H9 (cell line): ENCODE results near the gene GPR153. TPM values are rescaled to one million over a fixed set of nuclear protein-coding genes. Genes with fewer than 3 reads are reported as not detected.

Experiments
- DNase-seq: peaks from one replicate; pipeline ENCODE4 v3.0.0-alpha.2; 2017
- H2AFZ ChIP-seq: one replicate; pipeline ENCODE4 v1.6.1; 2013; ENCODE audit warnings: mild to moderate bottlenecking, low read length, control low read depth, moderate library complexity
- H2AK5ac ChIP-seq: 2 replicates; pipeline ENCODE4 v1.6.1; 2013; ENCODE audit warnings: low read length, control low read depth, mixed read lengths; ENCODE audit not compliant: insufficient read length
- H2BK120ac ChIP-seq: one replicate; pipeline ENCODE4 v1.6.1; 2013; ENCODE audit warnings: low read depth, mild to moderate bottlenecking, low read length, control low read depth, inconsistent platforms; ENCODE audit not compliant: poor library complexity, severe bottlenecking
- H2BK12ac ChIP-seq: 2 replicates; pipeline ENCODE4 v1.6.1; 2013; ENCODE audit warnings: low read length, control low read depth, mixed read lengths, low read depth; ENCODE audit not compliant: insufficient read length
- H2BK15ac ChIP-seq: 2 replicates; pipeline ENCODE4 v1.6.1; 2013; ENCODE audit warnings: low read depth, low read length, control low read depth
- H2BK20ac ChIP-seq: one replicate; pipeline ENCODE4 v1.6.1; 2013; ENCODE audit warnings: low read depth, mild to moderate bottlenecking, low read length, control low read depth, inconsistent platforms; ENCODE audit not compliant: poor library complexity, severe bottlenecking
- H2BK5ac ChIP-seq: 2 replicates; pipeline ENCODE4 v1.6.1; 2013; ENCODE audit warnings: low read length, control low read depth, mixed read lengths; ENCODE audit not compliant: insufficient read length
- H3K14ac ChIP-seq: 2 replicates; pipeline ENCODE4 v1.6.1; 2013; ENCODE audit warnings: low read length, control low read depth; ENCODE audit not compliant: insufficient read depth
- H3K18ac ChIP-seq: 2 replicates; pipeline ENCODE4 v1.6.1; 2013; ENCODE audit warnings: low read depth, mild to moderate bottlenecking, mixed read lengths, low read length, control low read depth; ENCODE audit not compliant: insufficient read length
- H3K23ac ChIP-seq: 2 replicates; pipeline ENCODE4 v1.6.1; 2013; ENCODE audit warnings: low read length, control low read depth, mixed read lengths, low read depth; ENCODE audit not compliant: insufficient read length
- H3K23me2 ChIP-seq: 2 replicates; pipeline ENCODE4 v1.6.1; 2013; ENCODE audit warnings: low read depth, mild to moderate bottlenecking, mixed read lengths, low read length, control low read depth; ENCODE audit not compliant: insufficient read length, poor library complexity, severe bottlenecking
- H3K27ac ChIP-seq: 2 replicates; pipeline ENCODE4 v1.5.1; 2013; ENCODE audit warnings: low read length, control low read depth, mixed read lengths, low read depth; ENCODE audit not compliant: insufficient read length
- H3K27me3 ChIP-seq: 2 replicates; pipeline ENCODE4 v1.6.1; 2013; ENCODE audit warnings: low read length, control low read depth, inconsistent platforms; ENCODE audit not compliant: insufficient read depth
- H3K4ac ChIP-seq: 2 replicates; pipeline ENCODE4 v1.6.1; 2013; ENCODE audit warnings: low read depth, mild to moderate bottlenecking, control low read depth, inconsistent platforms, low read length, moderate library complexity
- H3K4me1 ChIP-seq: 2 replicates; pipeline ENCODE4 v1.6.1; 2013; ENCODE audit warnings: low read length, control low read depth, inconsistent platforms; ENCODE audit not compliant: insufficient read depth
- H3K4me2 ChIP-seq: 2 replicates; pipeline ENCODE4 v1.6.1; 2013; ENCODE audit warnings: low read length, control low read depth, mixed read lengths; ENCODE audit not compliant: insufficient read length, insufficient read depth
- H3K56ac ChIP-seq: 2 replicates; pipeline ENCODE4 v1.6.1; 2013; ENCODE audit warnings: low read depth, mild to moderate bottlenecking, mixed read lengths, low read length, control low read depth; ENCODE audit not compliant: insufficient read length
- H3K79me1 ChIP-seq: 2 replicates; pipeline ENCODE4 v1.6.1; 2013; ENCODE audit warnings: low read depth, mild to moderate bottlenecking, moderate library complexity, low read length, control low read depth, inconsistent platforms; ENCODE audit not compliant: insufficient read depth, poor library complexity, severe bottlenecking
- H3K79me2 ChIP-seq: 2 replicates; pipeline ENCODE4 v1.6.1; 2013; ENCODE audit warnings: low read length, control low read depth, inconsistent platforms; ENCODE audit not compliant: insufficient read depth
- H3K9ac ChIP-seq: 2 replicates; pipeline ENCODE4 v1.6.1; 2013; ENCODE audit warnings: low read length, control low read depth, mixed read lengths; ENCODE audit not compliant: insufficient read length; ENCODE audit errors: extremely low read depth
- H3K9me3 ChIP-seq: one replicate; pipeline ENCODE4 v1.6.1; 2013; ENCODE audit warnings: low read depth, low read length, inconsistent platforms; ENCODE audit not compliant: control insufficient read depth
- H3T11ph ChIP-seq: one replicate; pipeline ENCODE4 v1.6.1; 2013; ENCODE audit warnings: mild to moderate bottlenecking, low read length, control low read depth, inconsistent platforms
- H4K20me1 ChIP-seq: one replicate; pipeline ENCODE4 v1.6.1; 2013; ENCODE audit not compliant: control insufficient read depth, insufficient read length, insufficient read depth
- H4K5ac ChIP-seq: 2 replicates; pipeline ENCODE4 v1.6.1; 2013; ENCODE audit warnings: low read depth, mild to moderate bottlenecking, mixed read lengths, low read length, control low read depth; ENCODE audit not compliant: insufficient read length
- H4K8ac ChIP-seq: replicated peaks from 2 replicates; pipeline ENCODE4 v1.6.1; 2013; ENCODE audit warnings: low read length, control low read depth, mixed read lengths, low read depth; ENCODE audit not compliant: insufficient read length
- H4K91ac ChIP-seq: 2 replicates; pipeline ENCODE4 v1.6.1; 2013; ENCODE audit warnings: low read depth, mild to moderate bottlenecking, moderate library complexity, mixed read lengths, low read length, control low read depth; ENCODE audit not compliant: insufficient read length
- H3K27ac Mint-ChIP-seq, 3 experiments: 2 replicates in 2 of 3; 3 replicates in 1 of 3; pipeline ENCODE4 v1.8.0; 2020 to 2021; ENCODE audit warnings: mixed read lengths in 3 of 3, mild to moderate bottlenecking in 1 of 3, moderate library complexity in 1 of 3
- H3K27me3 Mint-ChIP-seq: 2 replicates; pipeline ENCODE4 v1.8.0; 2021; ENCODE audit warnings: low read depth, mild to moderate bottlenecking, moderate library complexity, mixed read lengths
- H3K36me3 Mint-ChIP-seq, 3 experiments: 2 replicates in 2 of 3; 3 replicates in 1 of 3; pipeline ENCODE4 v1.8.0; 2020 to 2021; ENCODE audit warnings: low read depth in 3 of 3, mixed read lengths in 3 of 3; ENCODE audit not compliant: insufficient read depth in 1 of 3
- H3K4me1 Mint-ChIP-seq, 2 experiments: 2 replicates each; pipeline ENCODE4 v1.8.0; 2020; ENCODE audit warnings: mixed read lengths in 2 of 2
- H3K4me3 Mint-ChIP-seq, 2 experiments: 2 replicates in 1 of 2; 3 replicates in 1 of 2; pipeline ENCODE4 v1.8.0; 2020 to 2021; ENCODE audit warnings: mild to moderate bottlenecking in 2 of 2, mixed read lengths in 2 of 2, moderate library complexity in 1 of 2
- H3K9me3 Mint-ChIP-seq, 2 experiments: 2 replicates in 1 of 2; 3 replicates in 1 of 2; pipeline ENCODE4 v1.8.0; 2020; ENCODE audit warnings: mild to moderate bottlenecking in 2 of 2, mixed read lengths in 2 of 2, moderate library complexity in 1 of 2
- CTCF ChIP-seq: fragments of 200-600 bp; sonication (generic); conservative IDR thresholded peaks from 3 replicates; pipeline ENCODE4 v1.8.0; 2021; ENCODE audit warnings: antibody characterized with exemption, mild to moderate bottlenecking
- WGBS: extraction: QIAGEN DNeasy Blood & Tissue Kit; methylation state at CpG from one replicate; pipeline ENCODE4 v1.1.7; 2013; ENCODE audit warnings: missing lambda C conversion rate, low lambda C conversion rate, mixed read lengths; ENCODE audit not compliant: insufficient read length; ENCODE audit errors: extremely low coverage; 5-methylcytosine and 5-hydroxymethylcytosine counted together
- total RNA-seq: library from RNA; stranded (reverse); gene quantifications from 2 replicates; pipeline ENCODE4 v1.2.1, GENCODE V29; 2021

The GPR153 gene
- total RNA-seq, 1 experiment from 2014 or later: 8.9 TPM

DNA sequence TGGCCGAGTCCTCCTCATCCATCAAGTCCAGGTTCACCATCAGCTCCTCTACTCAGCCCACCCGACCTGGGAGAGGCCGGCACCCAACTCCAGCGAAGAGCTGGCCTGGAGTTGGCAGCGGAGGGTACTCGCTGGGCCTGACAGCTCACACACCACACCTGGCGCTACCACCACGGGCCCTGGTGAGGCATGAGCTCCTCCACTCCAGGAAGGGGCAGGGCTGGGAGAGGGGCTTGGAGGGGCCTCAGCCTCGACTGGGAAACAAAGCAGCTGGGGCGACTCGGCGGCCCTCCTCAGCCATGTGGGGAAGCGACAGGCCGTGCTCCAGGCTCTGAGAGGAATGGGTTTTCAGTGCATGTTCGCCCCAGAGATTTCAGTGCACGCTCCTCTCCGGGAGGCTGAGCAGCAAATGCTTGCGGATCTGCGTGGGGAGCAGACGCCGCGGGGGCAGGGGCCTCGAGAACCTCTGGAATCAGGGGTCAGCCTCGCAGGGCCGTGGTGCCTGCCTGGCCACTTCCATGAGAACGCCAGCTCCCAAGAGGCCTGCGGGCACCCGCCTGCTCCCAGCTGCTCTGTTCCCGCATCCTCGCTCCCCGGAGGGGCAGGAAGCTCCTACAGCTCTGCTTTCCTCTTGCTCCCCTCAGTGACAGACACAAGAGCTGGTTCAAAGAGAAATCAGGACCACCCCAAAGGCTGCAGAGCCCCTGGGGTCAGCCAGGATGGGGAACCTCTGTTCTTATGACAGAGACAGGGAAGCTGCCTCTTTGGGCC lies 18.9 kb upstream of the GPR153 start:
- no peak overlapping the region for H3K4ac ChIP-seq
- H3K18ac ChIP-seq: no peak overlapping the region
- H4K8ac ChIP-seq: no peak overlapping the region
- peaks cover 3% of the 10 kb centered on the region for H4K20me1 ChIP-seq
- TF ChIP-seq CTCF: no peak
- no peak overlapping the region for H3K4me3 Mint-ChIP-seq
- H3K79me1 ChIP-seq: no peaks in the 10 kb centered on the region
- H4K91ac ChIP-seq: no peak overlapping the region
- no peaks in the 10 kb centered on the region for H3K4me1 ChIP-seq
- no peak overlapping the region for H2BK20ac ChIP-seq
- H2BK120ac ChIP-seq: no peak overlapping the region
- H2AK5ac ChIP-seq: no peak overlapping the region
- no peak overlapping the region for H4K5ac ChIP-seq
- H3K9me3 Mint-ChIP-seq: no peaks in the 10 kb centered on the region
- no peak overlapping the region for H2BK5ac ChIP-seq
- H3K56ac ChIP-seq: no peak overlapping the region
- no peak overlapping the region for H3K4me2 ChIP-seq
- WGBS: no CpG with 5 or more reads among the region's 31 CpGs
- H3K27ac ChIP-seq: no peak overlapping the region
- H3K4me1 Mint-ChIP-seq: peaks cover 14 to 31% of the 10 kb centered on the region in 2 experiments
- H2AFZ ChIP-seq: no peak overlapping the region
- H3K27me3 ChIP-seq: no peaks in the 10 kb centered on the region
- no peaks in the 10 kb centered on the region for H3K23me2 ChIP-seq
- no peak overlapping the region for H3K14ac ChIP-seq
- no peaks in the 10 kb centered on the region for H3K79me2 ChIP-seq
- H3K9ac ChIP-seq: no peak overlapping the region
- H3K9me3 ChIP-seq: no peaks in the 10 kb centered on the region
- no peak overlapping the region for H2BK12ac ChIP-seq
- no peak overlapping the region for H3K27ac Mint-ChIP-seq
- no peak overlapping the region for H3K23ac ChIP-seq
- no peak overlapping the region for H3T11ph ChIP-seq
- DNase-seq: no peak
- H3K36me3 Mint-ChIP-seq: peaks cover 5 to 10% (median 7%) of the 10 kb centered on the region in 3 experiments; a peak in 4 of 7 replicates
- H3K27me3 Mint-ChIP-seq: no peaks in the 10 kb centered on the region
- H2BK15ac ChIP-seq: no peak overlapping the region
